ENCODE data around the gene FOXG1. TPM values are rescaled to one million over a fixed set of nuclear protein-coding genes. Genes with fewer than 3 reads are reported as not detected.

Gene FOXG1
- total and polyA plus RNA-seq, 3 experiments from 2014 or later: not detected

DNA sequence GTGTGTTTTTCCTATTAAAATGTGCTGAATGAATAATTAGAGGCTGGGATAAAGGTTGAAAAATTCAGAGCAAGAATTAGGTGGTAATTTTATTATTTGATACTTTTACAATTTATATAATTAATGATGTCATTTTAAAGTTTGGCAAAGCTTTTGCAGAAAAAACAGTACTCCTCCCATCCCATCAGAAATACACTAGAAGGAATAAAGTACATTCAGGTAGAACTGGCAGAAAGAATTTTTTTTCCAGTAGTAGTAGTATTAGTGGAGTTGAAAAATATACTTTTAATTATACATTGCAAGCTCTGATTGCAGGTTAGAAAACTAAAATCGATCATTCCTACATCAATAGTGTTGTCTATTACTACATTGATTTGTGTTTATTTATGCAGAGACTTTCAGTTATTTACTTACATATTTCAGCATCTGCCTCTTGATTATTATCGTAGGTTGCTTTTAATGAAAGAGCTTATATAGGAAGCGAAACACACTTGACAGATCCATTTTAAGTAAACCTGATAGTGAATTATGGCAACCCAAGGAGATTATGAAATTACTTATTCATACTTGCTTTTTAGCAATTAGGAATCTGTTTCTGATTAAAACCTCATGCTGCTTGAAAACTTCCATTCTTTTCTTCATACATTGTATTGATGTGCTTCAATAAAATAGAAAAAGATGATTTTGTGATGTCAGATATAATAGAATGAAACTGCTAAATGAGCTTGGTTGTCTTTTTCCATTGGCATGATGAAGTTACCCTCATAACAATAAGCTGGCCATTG, 10.1 kb downstream of the FOXG1 start:
- DNase-seq: no peak
- peaks cover 5% of the 10 kb centered on the region for H3K27me3 ChIP-seq (ENCODE audit: insufficient read depth, low read length, poor library complexity, severe bottlenecking)
- no peaks in the 10 kb centered on the region for H3K4me1 ChIP-seq (ENCODE audit: insufficient read depth, low read length)
- no peaks in the 10 kb centered on the region for H3K36me3 ChIP-seq (ENCODE audit: insufficient read depth, low read length)
- no peak overlapping the region for H3K4me3 ChIP-seq (ENCODE audit: low read length)
- H3K4me3 Mint-ChIP-seq: no peak overlapping the region
- no peaks in the 10 kb centered on the region for H3K9me3 ChIP-seq (ENCODE audit: low read length)
- H3K27ac ChIP-seq (ENCODE audit: low read depth, low read length): no peak overlapping the region
- peaks cover 18 to 54% (median 40%) of the 10 kb centered on the region in 5 donors for H3K9me3 Mint-ChIP-seq
- H3K36me3 Mint-ChIP-seq: no peaks in the 10 kb centered on the region
- H3K27me3 Mint-ChIP-seq: peaks cover 15 to 32% of the 10 kb centered on the region in 2 donors
- ChIA-PET POLR2A (no interaction called here), CTCF (no interaction called here)
- H3K4me1 Mint-ChIP-seq: no peaks in the 10 kb centered on the region
- H3K27ac Mint-ChIP-seq: no peak overlapping the region

DNA sequence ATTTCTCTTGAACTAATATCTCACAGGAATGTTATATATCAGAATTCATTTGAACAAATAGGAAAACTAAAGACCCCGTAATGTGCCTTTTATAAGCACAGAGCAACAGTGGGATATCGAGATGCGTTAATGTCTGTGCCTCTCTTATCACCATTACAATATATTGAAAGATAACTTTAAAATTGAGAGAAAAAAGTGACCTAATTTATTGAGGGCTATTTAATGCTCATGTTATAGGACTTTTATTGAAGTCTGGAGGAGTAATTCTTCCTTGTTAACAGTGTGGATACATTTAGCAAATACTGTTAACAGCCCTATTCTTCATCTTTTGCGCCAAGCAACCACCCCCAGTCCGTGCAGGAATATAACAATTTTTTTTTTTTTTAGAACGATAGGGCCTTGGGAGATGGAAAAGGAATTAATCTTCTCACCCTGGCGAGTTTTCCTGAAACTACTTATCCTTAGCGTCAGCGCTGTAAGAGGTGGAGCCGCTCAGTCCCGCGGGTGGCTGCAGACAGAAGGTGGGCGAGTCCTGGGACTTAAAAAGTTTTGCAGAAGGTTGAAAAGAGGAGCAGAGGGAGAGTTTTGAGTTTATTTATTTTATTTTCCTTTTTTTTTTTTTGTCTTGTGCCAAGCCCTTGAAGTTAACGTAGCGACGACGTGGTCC, 11.0 kb downstream of the FOXG1 start:
- Histone ChIP-seq H3K9me3 (ENCODE audit: low read length) (no peaks in the 10 kb centered on the region), H3K27ac (ENCODE audit: low read depth, low read length) (no peak overlapping the region), H3K4me3 (ENCODE audit: low read length) (no peak overlapping the region), H3K27me3 (ENCODE audit: insufficient read depth, low read length, poor library complexity, severe bottlenecking) (peaks cover 5% of the 10 kb centered on the region), H3K4me1 (ENCODE audit: insufficient read depth, low read length) (no peaks in the 10 kb centered on the region), H3K36me3 (ENCODE audit: insufficient read depth, low read length) (no peaks in the 10 kb centered on the region)
- peaks cover 15 to 32% of the 10 kb centered on the region in 2 donors for H3K27me3 Mint-ChIP-seq
- no peaks in the 10 kb centered on the region for H3K4me1 Mint-ChIP-seq
- H3K4me3 Mint-ChIP-seq: no peak overlapping the region
- no peak for DNase-seq
- no peaks in the 10 kb centered on the region for H3K36me3 Mint-ChIP-seq
- POLR2A ChIA-PET: no interaction called here
- H3K27ac Mint-ChIP-seq: no peak overlapping the region
- H3K9me3 Mint-ChIP-seq: peaks cover 17 to 57% (median 37%) of the 10 kb centered on the region in 5 donors
- CTCF ChIA-PET: no interaction called here

DNA sequence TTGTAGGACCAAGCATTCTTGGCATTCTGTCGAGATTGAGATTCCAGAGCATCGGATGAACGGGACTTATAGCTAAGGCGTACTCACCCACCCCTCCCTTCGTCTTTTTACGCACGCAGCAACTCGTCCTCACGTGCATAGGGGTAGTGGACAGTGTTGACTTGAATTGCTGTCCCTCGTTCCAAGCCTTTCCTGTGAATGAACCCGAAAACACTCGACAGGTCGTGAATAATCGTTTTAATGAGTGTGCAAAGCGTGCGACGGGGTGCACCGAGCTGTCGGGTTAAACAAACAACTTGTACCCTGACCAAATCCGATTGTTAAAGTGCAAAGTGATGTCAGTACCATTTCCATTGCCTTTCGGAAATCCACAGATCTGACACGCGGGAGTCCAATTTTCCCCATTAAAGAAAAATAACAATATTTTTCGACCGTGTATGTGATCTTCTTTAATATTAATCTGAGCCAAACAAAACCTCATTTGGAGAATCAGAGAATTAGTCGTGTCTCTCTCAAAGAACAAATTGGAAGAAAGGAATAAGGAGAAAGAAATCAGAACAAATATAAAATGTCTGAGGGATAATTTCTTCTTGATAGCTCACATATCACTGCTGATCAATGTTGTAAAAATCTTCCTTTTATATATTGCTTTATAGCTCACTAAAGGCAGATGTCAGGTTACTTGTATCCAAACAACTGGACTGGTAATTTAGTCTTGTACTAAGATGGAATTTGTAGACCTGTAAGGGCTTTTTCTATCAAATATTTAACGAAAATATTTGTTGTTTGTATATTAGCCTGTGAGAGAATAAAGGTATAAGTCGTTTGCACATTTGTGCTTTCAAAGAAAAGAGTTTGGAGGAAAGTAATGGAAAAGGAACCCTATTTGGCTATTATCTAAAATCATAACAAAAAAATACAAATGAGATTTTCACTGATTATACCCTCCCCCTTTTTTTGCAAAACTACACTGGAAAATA, 11.8 kb downstream of the FOXG1 start:
- Histone ChIP-seq H3K4me1 (ENCODE audit: insufficient read depth, low read length) (no peaks in the 10 kb centered on the region), H3K27ac (ENCODE audit: low read depth, low read length) (no peak overlapping the region), H3K27me3 (ENCODE audit: insufficient read depth, low read length, poor library complexity, severe bottlenecking) (peaks cover 2% of the 10 kb centered on the region), H3K36me3 (ENCODE audit: insufficient read depth, low read length) (no peaks in the 10 kb centered on the region), H3K9me3 (ENCODE audit: low read length) (no peaks in the 10 kb centered on the region), H3K4me3 (ENCODE audit: low read length) (no peak overlapping the region)
- peaks cover 15 to 54% (median 38%) of the 10 kb centered on the region in 5 donors for H3K9me3 Mint-ChIP-seq
- H3K36me3 Mint-ChIP-seq: no peaks in the 10 kb centered on the region
- ChIA-PET CTCF (no interaction called here), POLR2A (no interaction called here)
- H3K4me3 Mint-ChIP-seq: no peak overlapping the region
- peaks cover 9 to 30% of the 10 kb centered on the region in 2 donors for H3K27me3 Mint-ChIP-seq
- DNase-seq: no peak
- no peaks in the 10 kb centered on the region for H3K4me1 Mint-ChIP-seq
- no peak overlapping the region for H3K27ac Mint-ChIP-seq

DNA sequence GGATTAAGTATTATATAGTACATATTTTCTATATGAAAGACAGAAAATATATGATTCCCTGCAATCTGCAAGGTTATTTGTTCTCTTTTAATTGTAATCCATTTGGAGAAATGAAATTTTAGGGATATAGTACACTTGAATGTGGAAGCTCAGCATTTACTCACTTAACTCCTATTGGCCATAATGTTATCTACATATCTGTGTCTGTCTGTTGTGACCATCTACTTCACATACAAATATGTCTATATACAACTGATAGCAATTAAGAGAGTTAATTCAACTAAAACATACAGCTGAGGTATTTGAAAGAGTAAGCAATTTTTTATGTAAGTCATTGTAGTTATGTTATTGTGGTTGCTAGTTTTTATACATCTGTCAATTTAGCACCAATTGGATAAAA, 12.9 kb downstream of the FOXG1 start:
- Mint-ChIP-seq H3K4me3 (no peak overlapping the region), H3K27ac (no peak overlapping the region), H3K9me3 (peaks cover 14 to 53% (median 36%) of the 10 kb centered on the region in 5 donors), H3K4me1 (no peaks in the 10 kb centered on the region), H3K36me3 (no peaks in the 10 kb centered on the region), H3K27me3 (peaks cover 5 to 28% of the 10 kb centered on the region in 2 donors)
- Histone ChIP-seq H3K9me3 (ENCODE audit: low read length) (no peaks in the 10 kb centered on the region), H3K36me3 (ENCODE audit: insufficient read depth, low read length) (no peaks in the 10 kb centered on the region), H3K27me3 (ENCODE audit: insufficient read depth, low read length, poor library complexity, severe bottlenecking) (no peaks in the 10 kb centered on the region), H3K4me3 (ENCODE audit: low read length) (no peak overlapping the region), H3K4me1 (ENCODE audit: insufficient read depth, low read length) (no peaks in the 10 kb centered on the region), H3K27ac (ENCODE audit: low read depth, low read length) (no peak overlapping the region)
- no peak for DNase-seq
- CTCF ChIA-PET: no interaction called here
- POLR2A ChIA-PET: no interaction called here

DNA sequence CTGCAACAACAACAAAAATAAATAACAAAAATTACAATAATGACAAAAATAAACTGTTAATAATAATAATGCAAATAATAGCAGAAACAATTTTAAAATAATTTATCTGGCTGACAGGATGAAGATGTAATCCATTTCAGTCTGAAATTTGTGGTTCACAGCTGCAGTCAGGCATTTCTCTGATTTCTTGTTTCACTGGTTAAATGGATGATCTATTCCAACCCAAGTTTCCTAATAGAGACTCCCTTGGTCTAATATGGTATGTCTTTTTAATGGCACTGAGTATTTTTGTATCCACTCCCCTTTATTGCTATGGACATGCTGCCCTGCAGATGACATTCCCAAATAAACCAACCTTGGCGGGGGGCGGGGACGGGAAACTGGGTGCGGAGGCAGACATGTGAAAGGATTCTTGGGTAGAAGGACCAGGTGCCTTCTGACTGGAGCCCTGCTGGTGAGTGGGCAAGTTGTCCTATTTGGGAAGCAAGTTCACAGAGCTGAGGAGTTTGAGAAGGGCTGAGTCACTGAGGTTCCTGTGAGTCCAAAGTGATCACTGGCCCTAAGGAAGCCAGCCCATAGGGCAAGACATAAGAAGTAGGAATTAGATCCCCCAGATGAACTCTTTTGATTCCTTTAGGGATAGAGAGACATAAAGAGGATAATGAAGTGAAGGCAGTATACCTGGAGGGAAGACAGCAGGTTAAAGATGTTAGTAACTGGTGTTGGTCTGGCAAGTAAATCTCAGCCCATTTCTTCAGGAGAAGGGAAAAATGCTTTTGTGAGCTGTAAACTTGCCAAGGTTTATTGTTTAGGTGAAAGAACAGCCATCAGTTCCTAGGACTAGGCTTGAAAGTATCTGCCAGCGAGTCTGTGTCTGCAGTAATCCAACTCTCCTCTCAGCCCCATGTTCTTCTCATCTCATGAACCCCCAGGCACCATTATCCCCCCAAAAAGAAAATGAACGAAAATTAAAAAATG, 14.5 kb downstream of the FOXG1 start:
- Mint-ChIP-seq H3K27me3 (peaks cover 1 to 31% of the 10 kb centered on the region in 2 donors), H3K36me3 (no peaks in the 10 kb centered on the region), H3K27ac (no peak overlapping the region), H3K4me3 (no peak overlapping the region), H3K4me1 (peaks cover 0 to 3% (median 0%) of the 10 kb centered on the region in 3 donors), H3K9me3 (peaks cover 14 to 43% (median 29%) of the 10 kb centered on the region in 5 donors)
- ChIA-PET CTCF (no interaction called here), POLR2A (no interaction called here)
- Histone ChIP-seq H3K4me3 (ENCODE audit: low read length) (no peak overlapping the region), H3K4me1 (ENCODE audit: insufficient read depth, low read length) (no peaks in the 10 kb centered on the region), H3K9me3 (ENCODE audit: low read length) (no peaks in the 10 kb centered on the region), H3K27ac (ENCODE audit: low read depth, low read length) (no peak overlapping the region), H3K27me3 (ENCODE audit: insufficient read depth, low read length, poor library complexity, severe bottlenecking) (no peaks in the 10 kb centered on the region), H3K36me3 (ENCODE audit: insufficient read depth, low read length) (no peaks in the 10 kb centered on the region)
- no peak for DNase-seq

DNA sequence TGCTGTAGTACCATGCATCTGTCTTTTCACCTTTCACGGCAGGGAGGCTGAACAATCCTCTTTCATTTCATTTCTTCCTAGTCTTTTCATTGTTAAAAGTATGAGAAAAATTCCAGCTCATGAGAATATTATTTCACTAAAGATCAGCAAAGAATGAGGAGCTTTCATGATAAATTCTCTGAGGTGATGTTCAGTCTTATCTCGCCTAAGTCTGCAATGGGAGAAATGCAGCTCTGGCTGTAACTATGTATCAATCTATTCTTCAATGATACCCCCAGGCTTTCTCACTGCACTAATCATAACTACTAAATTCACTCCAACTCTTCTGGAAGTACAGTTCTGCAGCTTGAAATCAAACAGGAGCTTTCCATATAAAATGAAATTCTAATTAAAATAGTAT, 15.7 kb downstream of the FOXG1 start:
- Histone ChIP-seq H3K9me3 (ENCODE audit: low read length) (no peaks in the 10 kb centered on the region), H3K27me3 (ENCODE audit: insufficient read depth, low read length, poor library complexity, severe bottlenecking) (no peaks in the 10 kb centered on the region), H3K4me1 (ENCODE audit: insufficient read depth, low read length) (no peaks in the 10 kb centered on the region), H3K4me3 (ENCODE audit: low read length) (no peak overlapping the region), H3K36me3 (ENCODE audit: insufficient read depth, low read length) (no peaks in the 10 kb centered on the region), H3K27ac (ENCODE audit: low read depth, low read length) (no peak overlapping the region)
- Mint-ChIP-seq H3K9me3 (peaks cover 14 to 45% (median 31%) of the 10 kb centered on the region in 5 donors), H3K27ac (no peak overlapping the region), H3K4me1 (peaks cover 0 to 3% (median 0%) of the 10 kb centered on the region in 3 donors), H3K27me3 (peaks cover 1 to 28% of the 10 kb centered on the region in 2 donors), H3K4me3 (no peak overlapping the region), H3K36me3 (no peaks in the 10 kb centered on the region)
- POLR2A ChIA-PET: no interaction called here
- DNase-seq: no peak
- CTCF ChIA-PET: no interaction called here

DNA sequence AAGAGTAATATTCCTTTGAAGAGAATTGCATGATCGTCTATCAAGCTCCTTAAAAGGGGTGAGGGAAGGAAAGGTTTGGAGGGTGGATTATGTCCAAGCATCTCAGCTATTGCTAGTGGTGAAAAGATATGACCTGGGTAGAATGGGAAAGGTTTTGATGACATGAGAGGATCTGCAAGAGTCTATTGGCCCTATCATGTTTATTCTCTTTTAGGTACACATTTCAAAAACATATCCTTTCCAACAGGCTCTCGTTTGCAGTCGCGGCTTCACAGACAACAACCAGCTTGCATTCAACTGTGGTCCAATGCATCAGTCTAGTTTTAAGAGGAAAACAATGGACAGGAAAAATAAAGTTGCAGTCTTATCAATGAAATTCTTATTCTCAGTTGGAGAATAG, 17.1 kb downstream of the FOXG1 start:
- H3K36me3 ChIP-seq (ENCODE audit: insufficient read depth, low read length): no peaks in the 10 kb centered on the region
- H3K36me3 Mint-ChIP-seq: no peaks in the 10 kb centered on the region
- no peak for DNase-seq
- no peak overlapping the region for H3K27ac ChIP-seq (ENCODE audit: low read depth, low read length)
- H3K27me3 ChIP-seq (ENCODE audit: insufficient read depth, low read length, poor library complexity, severe bottlenecking): no peaks in the 10 kb centered on the region
- H3K4me3 ChIP-seq (ENCODE audit: low read length): no peak overlapping the region
- POLR2A ChIA-PET: no interaction called here
- peaks cover 18 to 42% (median 26%) of the 10 kb centered on the region in 5 donors for H3K9me3 Mint-ChIP-seq
- no peak overlapping the region for H3K4me3 Mint-ChIP-seq
- CTCF ChIA-PET: no interaction called here
- H3K4me1 Mint-ChIP-seq: peaks cover 0 to 3% (median 0%) of the 10 kb centered on the region in 3 donors
- H3K27ac Mint-ChIP-seq: no peak overlapping the region
- no peaks in the 10 kb centered on the region for H3K4me1 ChIP-seq (ENCODE audit: insufficient read depth, low read length)
- no peaks in the 10 kb centered on the region for H3K9me3 ChIP-seq (ENCODE audit: low read length)
- H3K27me3 Mint-ChIP-seq: peaks cover 1 to 16% of the 10 kb centered on the region in 2 donors
